H1 (cell line): ENCODE results near the gene SLC4A8. TPM values are rescaled to one million over a fixed set of nuclear protein-coding genes. Genes with fewer than 3 reads are reported as not detected.
A peak's percentile ranks its signal among the peaks of the same experiment; 100 is the strongest.

Experiments used
- CTCF ChIA-PET: fragments of 300-600 bp; sonication (Branson Sonifier 250); formaldehyde crosslinking; loops from one replicate; lab custom pipeline; 2021; ENCODE audit not compliant: partially characterized antibody; lab: Charles Lee
- POLR2A ChIA-PET: fragments of 300-600 bp; sonication (Branson Sonifier 250); formaldehyde crosslinking; loops from one replicate; lab custom pipeline; 2021; ENCODE audit warnings: inconsistent platforms; ENCODE audit not compliant: partially characterized antibody; lab: Charles Lee
- DNase-seq, 2 experiments: peaks; one replicate each; pipeline versions ENCODE4 v3.0.0 to v3.0.0-alpha.2; 2010 to 2022; ENCODE audit warnings: low spot score in 2 of 2, low read depth in 1 of 2, mixed read lengths in 1 of 2
- FAIRE-seq: peaks from 2 replicates; lab custom pipeline; 2011; peaks lifted over from hg19 to GRCh38; lab: Jason Lieb, UNC
- H2AFZ ChIP-seq: 2 replicates; pipeline ENCODE4 v1.8.1; 2012; ENCODE audit warnings: low read length, inconsistent platforms
- H2AK5ac ChIP-seq: 2 replicates; pipeline ENCODE4 v1.6.1; 2013; ENCODE audit warnings: low read depth, low read length
- H2BK120ac ChIP-seq: replicated peaks from 2 replicates; pipeline ENCODE3; 2013; ENCODE audit warnings: low read depth, low read length, inconsistent platforms
- H2BK12ac ChIP-seq: 2 replicates; pipeline ENCODE4 v1.6.1; 2013; ENCODE audit warnings: low read depth, low read length
- H2BK15ac ChIP-seq: 2 replicates; pipeline ENCODE4 v1.6.1; 2013; ENCODE audit warnings: low read length
- H2BK20ac ChIP-seq: 2 replicates; pipeline ENCODE4 v1.6.1; 2013; ENCODE audit warnings: low read length
- H2BK5ac ChIP-seq: 2 replicates; pipeline ENCODE4 v1.6.1; 2013; ENCODE audit warnings: low read depth, low read length
- H3K14ac ChIP-seq: 2 replicates; pipeline ENCODE4 v1.6.1; 2013; ENCODE audit warnings: inconsistent platforms; ENCODE audit not compliant: insufficient read length
- H3K18ac ChIP-seq: 2 replicates; pipeline ENCODE4 v1.6.1; 2013; ENCODE audit warnings: low read length; ENCODE audit errors: extremely low read depth
- H3K23ac ChIP-seq: 2 replicates; pipeline ENCODE4 v1.6.1; 2013; ENCODE audit warnings: inconsistent platforms; ENCODE audit not compliant: insufficient read length
- H3K23me2 ChIP-seq: 2 replicates; pipeline ENCODE4 v1.6.1; 2013; ENCODE audit warnings: low read depth, low read length
- H3K27ac ChIP-seq: 2 replicates; pipeline ENCODE4 v1.6.1; 2011; ENCODE audit warnings: low read depth, low read length, inconsistent platforms
- H3K27me3 ChIP-seq, 4 experiments: replicated peaks in 1 of 4; 1 replicate in 1 of 4; 2 replicates in 3 of 4; pipeline versions ENCODE4 v1.6.1 to v1.8.1; 2011 to 2013; ENCODE audit warnings: low read length in 3 of 4, mild to moderate bottlenecking in 3 of 4, inconsistent platforms in 2 of 4, mixed read lengths in 2 of 4, moderate library complexity in 1 of 4; ENCODE audit not compliant: control insufficient read depth in 3 of 4, insufficient read depth in 3 of 4; ENCODE audit errors: extremely low read depth in 1 of 4
- H3K36me3 ChIP-seq, 4 experiments: 2 replicates each; pipeline versions ENCODE4 v1.6.1 to v1.8.1; 2011 to 2013; ENCODE audit warnings: mild to moderate bottlenecking in 4 of 4, low read length in 3 of 4, moderate library complexity in 2 of 4, control low read depth in 1 of 4, inconsistent platforms in 1 of 4; ENCODE audit not compliant: insufficient read depth in 4 of 4, control insufficient read depth in 2 of 4
- H3K4ac ChIP-seq: replicated peaks from 2 replicates; pipeline ENCODE3; 2013; ENCODE audit warnings: low read length, low read depth, mixed read lengths, inconsistent platforms; ENCODE audit not compliant: insufficient read length
- H3K4me1 ChIP-seq, 4 experiments: replicated peaks in 1 of 4; 1 replicate in 1 of 4; 2 replicates in 3 of 4; pipeline versions ENCODE4 v1.6.1 to v1.8.1; 2011 to 2013; ENCODE audit warnings: low read length in 3 of 4, inconsistent platforms in 2 of 4, mixed read lengths in 1 of 4; ENCODE audit not compliant: insufficient read depth in 4 of 4, control insufficient read depth in 3 of 4
- H3K4me2 ChIP-seq, 2 experiments: 2 replicates each; pipeline versions ENCODE4 v1.6.1 to v1.8.1; 2011 to 2013; ENCODE audit warnings: low read depth in 2 of 2, low read length in 2 of 2, control low read depth in 1 of 2, inconsistent platforms in 1 of 2, mild to moderate bottlenecking in 1 of 2; ENCODE audit not compliant: insufficient read depth in 1 of 2
- H3K4me3 ChIP-seq, 4 experiments: fragments of 200-600, 300-600 bp in 1 of 4; sonication (generic), shearing (Covaris generic), sonication (Bioruptor Twin) in 1 of 4; 2 replicates each; pipeline versions ENCODE4 v1.5.1 to v1.8.1; 2011 to 2016; ENCODE audit warnings: low read length in 4 of 4, low read depth in 3 of 4, control low read depth in 2 of 4, inconsistent platforms in 2 of 4, mild to moderate bottlenecking in 2 of 4, mixed read lengths in 1 of 4, moderate library complexity in 1 of 4; ENCODE audit not compliant: insufficient read depth in 2 of 4; ENCODE audit errors: extremely low read depth in 1 of 4
- H3K56ac ChIP-seq: replicated peaks from 2 replicates; pipeline ENCODE3; 2013; ENCODE audit warnings: low read depth, mild to moderate bottlenecking, mixed read lengths, low read length, inconsistent platforms; ENCODE audit not compliant: insufficient read length
- H3K79me1 ChIP-seq: 2 replicates; pipeline ENCODE4 v1.6.1; 2013; ENCODE audit warnings: low read depth, low read length, control low read depth
- H3K79me2 ChIP-seq, 2 experiments: 2 replicates each; pipeline versions ENCODE4 v1.6.1 to v1.8.1; 2012 to 2013; ENCODE audit warnings: low read length in 2 of 2, mild to moderate bottlenecking in 2 of 2, inconsistent platforms in 1 of 2; ENCODE audit not compliant: insufficient read depth in 2 of 2, control insufficient read depth in 1 of 2
- H3K9ac ChIP-seq, 4 experiments: replicated peaks in 1 of 4; 1 replicate in 1 of 4; 2 replicates in 3 of 4; pipeline versions ENCODE4 v1.6.1 to v1.8.1; 2011 to 2013; ENCODE audit warnings: low read depth in 3 of 4, low read length in 3 of 4, control low read depth in 2 of 4, mild to moderate bottlenecking in 2 of 4, moderate library complexity in 2 of 4, inconsistent platforms in 1 of 4; ENCODE audit errors: extremely low read depth in 1 of 4
- H3K9me3 ChIP-seq, 2 experiments: 2 replicates each; pipeline versions ENCODE4 v1.6.1 to v1.8.1; 2012 to 2013; ENCODE audit warnings: mild to moderate bottlenecking in 2 of 2, moderate library complexity in 2 of 2, control low read depth in 1 of 2, inconsistent platforms in 1 of 2, low read depth in 1 of 2, low read length in 1 of 2, mixed read lengths in 1 of 2; ENCODE audit not compliant: insufficient read depth in 2 of 2
- H4K20me1 ChIP-seq, 2 experiments: replicated peaks in 1 of 2; 2 replicates each; pipeline versions ENCODE3 to v1.8.1; 2011 to 2013; ENCODE audit warnings: inconsistent platforms in 2 of 2, low read length in 2 of 2, mild to moderate bottlenecking in 1 of 2; ENCODE audit not compliant: insufficient read depth in 2 of 2, control insufficient read depth in 1 of 2
- H4K5ac ChIP-seq: 2 replicates; pipeline ENCODE4 v1.6.1; 2013; ENCODE audit warnings: low read length, low read depth, mixed read lengths, inconsistent platforms; ENCODE audit not compliant: insufficient read length
- H4K8ac ChIP-seq: 2 replicates; pipeline ENCODE4 v1.8.0; 2013; ENCODE audit warnings: mild to moderate bottlenecking, moderate library complexity, low read length, inconsistent platforms; ENCODE audit not compliant: insufficient read depth; ENCODE audit errors: extremely low read depth
- H4K91ac ChIP-seq: replicated peaks from 2 replicates; pipeline ENCODE3; 2013; ENCODE audit warnings: low read length, mixed read lengths, inconsistent platforms; ENCODE audit not compliant: insufficient read length
- HDAC6 ChIP-seq: IDR thresholded peaks from one replicate; pipeline ENCODE4 v1.7.1; 2012; ENCODE audit warnings: low read depth, mild to moderate bottlenecking, inconsistent platforms, low read length, moderate library complexity
- YY1 ChIP-seq: IDR thresholded peaks from 2 replicates; pipeline ENCODE4 v1.6.1; 2011; ENCODE audit warnings: low read depth, mild to moderate bottlenecking, low read length
- WGBS, 2 experiments: shearing (Covaris generic) in 1 of 2; methylation state at CpG; one replicate each; pipeline versions ENCODE4 v1.1.6 to v1.1.7; 2013 to 2015; ENCODE audit warnings: low lambda C conversion rate in 2 of 2, mixed read lengths in 2 of 2, inconsistent platforms in 1 of 2, low coverage in 1 of 2, missing lambda C conversion rate in 1 of 2; ENCODE audit not compliant: insufficient replicate concordance in 2 of 2, insufficient coverage in 1 of 2, insufficient read length in 1 of 2; ENCODE audit errors: extremely low coverage in 1 of 2, missing lambda C conversion rate in 1 of 2; 5-methylcytosine and 5-hydroxymethylcytosine counted together
- polyA plus RNA-seq, 7 experiments: library from polyadenylated mRNA; depleted of rRNA in 3 of 7; stranded (reverse) in 5 of 7; unstranded in 2 of 7; fragments of >200 nt in 5 of 7; fragments of 200-250 nt in 2 of 7; gene quantifications; 1 replicate in 5 of 7; 2 replicates in 1 of 7; 4 replicates in 1 of 7; pipeline versions ENCODE4 v1.2.1 to v1.2.3, GENCODE V29; 2011 to 2013; ENCODE audit warnings: missing spikeins in 2 of 7, mixed read lengths in 2 of 7
- total RNA-seq: library from RNA; stranded (reverse); fragmentation: NEBNext Ultra II Directional; extraction: Animal tissue kit (Norgen Biotek cat#: 25700); gene quantifications from 2 replicates; pipeline ENCODE4 v1.2.1, GENCODE V29; 2021

The SLC4A8 gene
- total and polyA plus RNA-seq, 2 of the 8 experiments (the other 6 are each of a cell fraction or from before 2014, with no cell fraction given): 11.2 to 13.4 TPM

DNA sequence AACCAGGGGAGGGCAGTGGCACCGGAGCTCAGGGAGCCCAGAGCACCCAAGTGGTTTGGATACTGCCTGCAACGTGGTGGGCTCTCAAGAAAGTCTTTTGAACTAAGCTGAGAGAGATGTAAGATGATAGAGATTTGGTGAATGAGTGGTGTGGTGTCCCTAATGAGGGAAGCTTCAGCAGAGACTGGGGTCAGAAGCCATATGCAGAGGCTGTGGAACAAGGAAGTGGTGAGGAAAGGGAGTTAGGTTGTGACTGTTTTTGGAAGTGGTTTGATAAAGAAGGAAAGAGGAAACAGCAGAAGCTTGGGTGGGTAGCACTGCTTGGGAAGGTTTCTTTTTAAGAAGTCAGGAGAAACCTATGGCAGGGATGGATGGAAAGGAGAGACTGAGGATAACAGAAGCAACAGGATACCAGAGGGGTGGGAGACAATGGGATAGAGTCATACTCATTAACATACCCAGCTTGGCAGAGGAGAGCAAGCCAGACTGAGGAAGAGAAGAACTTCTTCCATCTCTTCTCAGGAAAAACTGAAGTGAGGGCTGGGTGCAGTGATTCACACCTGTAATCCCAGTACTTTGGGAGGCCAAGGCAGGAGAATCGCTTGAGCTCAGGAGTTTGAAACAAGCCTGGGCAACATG is 24.1 kb downstream of the SLC4A8 start:
- WGBS, 2 experiments: 81% methylated on average over 3 of the region's 3 CpGs; no CpG with 5 or more reads in 1 of the 2 experiments
- Histone ChIP-seq H3K4me3 (no peak overlapping the region), H4K20me1 (no peaks in the 10 kb centered on the region), H3K56ac (no peak overlapping the region), H3K36me3 (0 out of 8 replicates have a peak, but pooled peaks cover 0 to 6% (median 0%) of the 10 kb centered on the region in 4 experiments), H2BK12ac (0 out of 2 replicates have a peak overlapping the region, but pooled peaks have one; percentile 62), H2AFZ (no peak overlapping the region), H2BK15ac (peak overlapping the region; percentile 31), H3K27ac (0 out of 2 replicates have a peak overlapping the region, but pooled peaks have one; percentile 15), H3K4me1 (peaks cover 2 to 7% (median 5%) of the 10 kb centered on the region in 4 experiments; a peak in 5 of 7 replicates), H4K8ac (no peak overlapping the region; the same call in 1 of the 2 replicates), H3K14ac (no peak overlapping the region), H2BK120ac (no peak overlapping the region), H3K18ac (peak overlapping the region; percentile 19; the same call in 1 of the 2 replicates), H4K5ac (no peak overlapping the region), H3K4ac (no peak overlapping the region), H2BK20ac (peak overlapping the region; percentile 75; the same call in 1 of the 2 replicates), H3K9ac (no peak overlapping the region), H3K79me1 (no peaks in the 10 kb centered on the region; the same call in 1 of the 2 replicates), H3K9me3 (no peaks in the 10 kb centered on the region), H3K27me3 (no peaks in the 10 kb centered on the region), H4K91ac (peak overlapping the region; percentile 22), H3K23ac (no peak overlapping the region), H2BK5ac (no peak overlapping the region), H3K4me2 (0 out of 4 replicates have a peak overlapping the region, but pooled peaks of 1 of the 2 experiments have one; percentile 34), H3K79me2 (no peaks in the 10 kb centered on the region), H3K23me2 (peaks cover 5% of the 10 kb centered on the region; the same call in 1 of the 2 replicates), H2AK5ac (0 out of 2 replicates have a peak overlapping the region, but pooled peaks have one; percentile 40)
- FAIRE-seq: no peak
- TF ChIP-seq YY1 (0 out of 2 replicates have a peak, but pooled peaks have one; percentile 16), HDAC6 (no peak)
- no peak for DNase-seq
- ChIA-PET POLR2A (interaction anchor here (1.1 to 1.3 kb wide), 2 partner anchors 9 to 29 kb away, joined by 3 read pairs; no protein-coding TSS in a partner anchor), CTCF (interaction anchor here (0.5 to 1.9 kb wide), 8 partner anchors 9 to 446 kb away, joined by 3 to 5 read pairs (median 3); no protein-coding TSS in a partner anchor)
